Measurements from ENCODE around the gene HOMER1.

HOMER1 gene

DNA sequence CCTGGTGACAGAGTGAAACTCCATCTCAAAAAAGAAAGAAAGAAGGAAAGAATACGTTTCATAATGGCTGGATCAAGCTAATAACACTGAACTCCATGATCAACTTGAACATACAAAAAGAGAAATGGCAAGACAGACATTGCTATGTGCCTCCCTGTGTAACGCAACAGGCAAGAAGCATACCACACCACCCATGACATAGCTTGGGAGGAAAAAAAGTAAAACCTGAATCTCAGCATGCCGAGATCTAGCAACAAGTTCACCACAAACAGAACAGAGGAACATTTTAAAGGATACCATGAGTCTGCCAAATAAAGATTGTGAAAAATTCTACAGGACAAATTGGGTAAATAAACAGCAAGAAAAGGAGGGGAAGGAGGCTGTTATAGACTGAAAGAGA is 26.7 kb downstream of the HOMER1 start:
- ATAC-seq = no peak

- ATAC-seq = no peak
Observed at GRCh38 chr5:79486116-79486515, 27.8 kb downstream of the HOMER1 start.

- no peak for ATAC-seq
Observed at GRCh38 chr5:79484731-79485130, 29.2 kb downstream of the HOMER1 start.

GRCh38 chr5:79481574-79481973 is 32.4 kb downstream of the HOMER1 start:
- no peak for ATAC-seq

- ATAC-seq = no peak
Observed at GRCh38 chr5:79480991-79481390, 32.9 kb downstream of the HOMER1 start.

- no peak for ATAC-seq
Observed at GRCh38 chr5:79475152-79475466, 38.8 kb downstream of the HOMER1 start.

GRCh38 chr5:79474367-79475151 is 39.4 kb downstream of the HOMER1 start:
- ATAC-seq = no peak

DNA sequence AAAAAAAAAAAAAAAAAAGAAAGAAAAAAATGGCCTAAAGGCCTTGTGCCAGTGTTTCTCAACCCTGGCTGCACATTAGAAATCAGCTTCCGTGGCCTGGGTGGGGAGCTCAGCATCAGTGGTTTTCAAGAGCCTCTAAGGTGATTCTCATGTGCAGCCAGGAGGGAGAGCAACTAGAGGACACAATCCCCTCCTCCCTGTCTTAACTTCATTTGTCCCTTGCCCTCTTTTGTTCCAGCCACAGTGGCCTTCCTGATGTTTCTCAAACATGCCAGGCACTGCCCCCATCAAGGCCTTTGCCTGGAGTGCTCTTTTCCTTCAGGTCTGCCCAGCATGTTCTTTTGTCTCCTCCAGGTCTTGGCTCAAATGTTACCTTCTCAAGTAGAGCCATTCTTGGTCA is 42.4 kb downstream of the HOMER1 start:
- ATAC-seq = no peak

DNA sequence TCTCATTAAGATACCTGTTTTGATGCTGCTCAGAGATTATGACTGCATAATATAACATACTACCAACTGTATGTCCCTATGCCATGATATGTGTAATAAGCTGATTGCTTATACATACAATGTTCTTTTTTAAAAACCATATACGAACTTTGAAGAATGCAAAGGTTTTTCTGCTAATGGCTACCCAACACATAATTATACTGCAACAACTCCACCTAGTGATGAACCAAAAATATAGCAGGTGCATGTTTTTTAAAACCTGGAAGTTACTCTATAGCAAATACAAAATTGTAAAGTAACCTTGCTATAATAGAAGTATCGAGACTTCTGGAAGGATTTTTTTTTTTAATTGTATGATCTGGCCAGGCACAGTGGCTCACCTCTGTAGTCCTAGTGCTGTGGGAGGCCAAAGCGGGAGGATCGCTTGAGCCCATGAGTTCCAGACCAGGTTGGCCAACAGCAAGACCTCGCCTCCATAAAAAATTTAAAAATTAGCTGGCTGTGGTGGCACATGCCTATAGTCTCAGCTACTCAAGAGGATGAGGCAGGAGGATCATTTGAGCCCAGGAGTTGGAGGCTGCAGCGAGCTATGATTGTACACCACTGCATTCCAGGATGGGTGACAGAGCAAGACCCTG is 49.1 kb downstream of the HOMER1 start:
- ATAC-seq = no peak

DNA sequence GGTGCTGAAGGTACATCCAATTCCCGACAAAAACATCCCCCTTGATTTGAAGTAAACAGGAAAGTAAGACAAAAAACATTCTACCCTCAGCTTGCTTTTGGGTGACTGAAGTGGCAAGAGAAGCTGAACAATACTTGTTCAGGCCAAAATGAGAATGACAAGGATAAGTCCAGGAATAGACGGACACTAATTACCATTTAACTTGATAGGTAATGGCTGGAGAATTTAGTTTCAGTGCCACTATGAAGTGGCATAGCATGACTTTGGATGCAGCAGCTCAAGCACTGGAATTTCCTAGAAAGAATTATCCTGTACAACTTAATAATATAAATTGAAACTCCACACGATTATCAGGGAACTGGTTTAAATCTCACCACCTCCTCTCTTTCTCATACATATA is 49.7 kb downstream of the HOMER1 start:
- no peak for ATAC-seq

GRCh38 chr5:79459626-79460025 is 54.3 kb downstream of the HOMER1 start:
- ATAC-seq = no peak

- peak in 1 of 2 donors; percentile 33 for ATAC-seq
Observed at GRCh38 chr5:79456890-79457583, 56.9 kb downstream of the HOMER1 start.

DNA sequence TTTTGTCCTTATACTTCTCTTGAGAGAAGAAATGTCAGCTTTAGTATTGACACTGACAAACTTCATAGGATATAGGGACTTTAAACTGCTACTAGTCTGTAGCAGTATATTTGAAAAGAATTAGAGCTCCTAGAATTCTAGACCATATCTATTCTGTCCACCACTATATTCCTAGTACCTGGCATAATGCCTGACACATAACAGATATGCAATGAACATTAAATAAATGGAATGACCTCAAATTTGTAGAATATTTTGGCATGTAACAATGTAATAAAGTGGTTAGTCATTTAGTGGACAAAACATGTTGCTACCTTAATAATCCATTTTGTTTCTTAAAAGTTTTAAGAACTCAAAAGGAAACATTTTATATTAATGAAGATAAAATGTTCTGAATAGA is 57.5 kb downstream of the HOMER1 start:
- ATAC-seq = no peak

GRCh38 chr5:79454043-79454442 is 59.9 kb downstream of the HOMER1 start:
- no peak for ATAC-seq

DNA sequence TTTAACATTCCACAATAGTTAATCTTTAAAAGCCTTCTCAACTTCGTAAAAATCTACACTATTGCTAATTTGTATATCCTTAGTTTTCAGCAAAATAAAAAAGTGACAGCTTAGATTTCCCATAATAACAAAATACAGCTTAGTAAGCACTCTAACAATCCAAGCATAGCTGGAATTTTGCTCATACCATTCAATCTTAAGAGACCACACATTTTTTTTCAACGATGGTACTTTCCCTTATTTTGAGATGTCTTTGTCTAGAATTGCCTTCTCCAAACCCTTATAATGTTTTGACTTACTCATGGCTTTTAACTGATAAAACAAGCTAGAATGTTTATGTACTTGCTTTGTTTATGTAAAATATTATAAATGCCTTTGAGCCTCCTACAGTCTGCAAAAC is 65.6 kb downstream of the HOMER1 start:
- no peak for ATAC-seq

DNA sequence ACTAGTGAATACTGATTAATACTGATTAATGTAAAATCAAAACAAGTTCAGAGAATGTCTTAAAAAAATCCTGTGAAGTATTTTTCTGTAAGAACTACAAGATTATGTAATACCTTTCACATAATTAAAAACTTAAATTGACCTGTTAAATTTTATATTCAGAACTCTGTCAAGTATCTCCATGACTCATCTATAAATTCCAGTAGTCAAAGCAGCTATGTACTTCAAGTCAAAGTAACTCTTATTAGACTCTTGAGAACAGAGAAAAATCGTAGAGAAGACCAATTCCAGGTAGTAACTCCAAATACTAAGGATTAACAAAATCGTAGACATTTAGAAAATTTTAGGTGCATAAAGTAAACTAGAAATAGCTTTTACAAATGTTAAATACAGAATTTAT is 77.1 kb downstream of the HOMER1 start:
- no peak for ATAC-seq

DNA sequence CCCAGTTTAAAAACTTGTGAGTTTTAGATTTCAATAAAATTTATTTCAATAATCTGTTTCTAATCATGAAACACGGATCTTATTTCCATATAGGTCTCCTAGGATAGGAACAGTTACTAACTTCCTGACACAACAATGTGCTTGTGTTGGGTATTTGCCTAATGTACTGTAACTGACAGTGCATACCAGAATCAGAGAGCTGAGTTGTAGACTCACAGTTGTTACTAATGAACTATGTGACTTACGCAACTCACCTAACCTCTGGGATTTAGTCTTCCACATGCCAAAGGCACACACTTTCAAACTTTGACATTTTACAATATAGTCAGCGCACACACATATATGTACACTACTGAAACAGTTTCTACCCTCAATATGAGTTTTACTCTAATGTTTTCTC is 77.7 kb downstream of the HOMER1 start:
- no peak for ATAC-seq

GRCh38 chr5:79430196-79430595 is 83.7 kb downstream of the HOMER1 start:
- no peak for ATAC-seq

- ATAC-seq = no peak
Observed at GRCh38 chr5:79423296-79423695, 90.6 kb downstream of the HOMER1 start.

- ATAC-seq = no peak
Observed at GRCh38 chr5:79420248-79420647, 93.7 kb downstream of the HOMER1 start.

DNA sequence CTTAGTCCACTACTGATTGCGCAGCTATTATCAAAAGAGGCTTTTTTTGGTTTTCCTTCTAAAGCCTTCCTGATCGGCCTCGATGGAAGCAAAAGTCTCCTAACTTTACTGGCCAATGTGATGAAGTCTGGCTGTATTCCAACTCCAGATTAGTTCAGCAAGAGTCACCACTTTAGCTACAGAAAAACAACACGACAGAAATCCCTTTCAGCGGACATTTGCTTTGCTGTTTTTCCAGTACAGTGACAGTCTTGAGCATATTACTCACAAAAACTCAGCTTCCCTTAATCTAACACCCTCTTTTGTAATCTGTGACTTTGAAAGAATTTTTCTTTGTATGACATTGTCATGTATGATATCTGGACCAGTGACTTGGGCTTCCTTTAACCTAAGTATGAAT is 95.7 kb downstream of the HOMER1 start:
- no peak for ATAC-seq

- no peak for ATAC-seq
Observed at GRCh38 chr5:79417495-79417894, 96.4 kb downstream of the HOMER1 start.

- no peak for ATAC-seq
Observed at GRCh38 chr5:79416499-79416898, 97.4 kb downstream of the HOMER1 start.

- ATAC-seq = no peak
Observed at GRCh38 chr5:79413112-79413511, 100.8 kb downstream of the HOMER1 start.
